GM12892 (cell line): ENCODE results near the gene MCC.

Experiments used
- POLR2A ChIP-seq: IDR thresholded peaks from 2 replicates; pipeline ENCODE4 v1.6.1; 2011; ENCODE audit warnings: low read depth, low read length, control low read depth
- POLR2AphosphoS5 ChIP-seq: IDR thresholded peaks from 2 replicates; pipeline ENCODE4 v1.6.1; 2011; ENCODE audit warnings: low read depth, low read length, control low read depth
- TAF1 ChIP-seq: IDR thresholded peaks from 2 replicates; pipeline ENCODE4 v1.6.1; 2011; ENCODE audit warnings: low read depth, mild to moderate bottlenecking, control low read depth, low read length, borderline replicate concordance

GRCh38 chr5:113059232-113060040 lies 428.8 kb downstream of the MCC start:
- TF ChIP-seq POLR2AphosphoS5 (no peak), POLR2A (no peak), TAF1 (no peak)
